ENCODE measurements around the gene WTAP.
A peak's percentile ranks its signal among the peaks of the same experiment; 100 is the strongest.
"Not testable (repeated sequence)": the region's sequence is repeated elsewhere in the genome, so short reads cannot be mapped to it uniquely, and the experiment has no call there.

The WTAP gene

DNA sequence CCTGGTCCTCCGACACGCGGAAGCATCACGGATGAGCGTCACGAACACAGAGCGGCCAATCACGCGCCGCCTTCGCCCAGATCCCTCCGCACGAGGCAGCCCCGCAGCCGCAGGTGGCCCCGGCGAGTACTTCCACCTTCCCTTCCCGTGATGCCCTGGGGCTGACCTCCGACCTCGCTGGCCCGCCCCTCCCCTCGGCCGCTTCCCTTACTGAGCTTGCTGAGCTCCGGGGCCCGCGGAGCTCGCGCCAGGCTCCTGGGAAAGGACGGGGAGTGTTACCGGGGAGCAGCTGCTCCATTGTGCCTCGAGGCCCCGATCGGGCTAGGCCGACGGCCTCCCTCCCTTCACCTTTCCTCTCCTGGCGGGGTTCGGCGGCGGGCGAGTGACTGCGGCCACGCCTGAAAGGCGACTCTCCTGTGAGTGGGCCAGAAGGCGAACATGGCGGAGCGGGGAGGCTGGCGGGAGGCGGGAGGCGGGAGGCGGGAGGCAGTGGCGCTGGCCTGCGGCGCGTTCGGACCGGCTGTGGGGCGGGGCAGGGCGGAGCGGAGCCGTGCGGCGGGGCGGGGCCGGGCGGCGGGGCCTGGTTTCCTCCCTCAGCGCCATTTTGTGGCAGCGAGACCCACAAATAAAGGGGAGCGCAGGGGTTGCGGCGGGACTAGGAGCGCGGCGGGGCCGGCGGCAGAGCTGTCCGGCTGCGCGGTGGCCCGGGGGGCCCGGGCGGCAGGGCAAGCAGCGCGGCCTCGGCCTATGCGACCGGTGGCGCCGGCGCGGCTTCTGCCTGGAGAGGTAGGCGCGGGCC, at the start of gene WTAP:
TSS of gene WTAP (plus strand) at position 589 of the 799 bp plus-strand sequence. CDS start 8,760 bp downstream, outside the sequence.
- DNase-seq (ENCODE audit: low read depth), result peak; percentile 65

DNA sequence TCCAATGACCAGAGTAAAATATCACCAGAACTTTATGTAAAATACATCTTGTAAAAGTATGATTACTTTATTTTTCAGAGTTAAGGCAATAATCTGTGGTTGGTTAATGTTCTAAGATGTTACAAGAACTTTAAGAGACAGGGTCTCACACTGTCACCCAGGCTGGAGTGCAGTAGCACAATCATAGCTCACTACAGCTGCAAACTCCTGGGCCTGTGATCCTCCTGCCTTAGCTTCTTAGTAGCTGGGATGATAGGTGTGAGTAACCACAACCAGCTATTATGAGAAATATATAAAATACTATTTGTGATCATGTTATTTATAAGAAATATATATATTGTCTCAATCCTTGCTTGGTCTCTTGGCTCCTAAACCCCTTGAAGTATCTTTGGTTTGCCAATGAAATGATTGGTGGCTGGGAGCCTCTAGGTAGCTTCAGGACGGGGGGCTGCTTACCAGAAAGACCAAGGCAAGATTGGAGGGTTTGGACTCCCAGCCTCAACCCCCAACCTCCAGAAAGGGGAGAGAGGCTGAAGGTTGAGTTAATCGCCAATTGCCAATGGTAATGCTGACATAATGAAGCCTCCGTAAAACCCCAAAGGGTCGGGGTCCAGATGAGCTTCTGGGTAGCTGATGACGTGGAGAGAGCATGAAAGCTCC, 49.7 kb upstream of the WTAP start:
- DNase-seq (ENCODE audit: low read depth), result no peak

DNA sequence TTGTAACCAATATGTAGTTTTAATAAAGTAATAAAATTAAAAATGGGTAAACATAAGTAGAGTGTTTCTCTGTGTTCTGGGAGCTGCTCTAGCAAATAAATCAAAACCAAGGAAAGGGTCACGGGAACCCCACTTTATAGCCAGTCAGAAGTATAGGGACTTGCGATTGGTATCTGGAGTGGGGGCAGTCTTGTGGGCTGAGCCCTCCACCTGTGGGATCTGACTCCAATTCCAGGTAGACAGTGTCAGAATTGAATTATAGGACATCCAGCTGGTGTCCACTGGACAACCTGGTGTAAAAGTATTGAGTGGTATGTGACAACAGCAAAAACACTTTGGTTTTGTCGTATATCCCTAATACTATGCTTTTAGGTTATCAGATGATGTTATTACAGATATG, 48.7 kb upstream of the WTAP start:
- no peak for DNase-seq (ENCODE audit: low read depth)

DNA sequence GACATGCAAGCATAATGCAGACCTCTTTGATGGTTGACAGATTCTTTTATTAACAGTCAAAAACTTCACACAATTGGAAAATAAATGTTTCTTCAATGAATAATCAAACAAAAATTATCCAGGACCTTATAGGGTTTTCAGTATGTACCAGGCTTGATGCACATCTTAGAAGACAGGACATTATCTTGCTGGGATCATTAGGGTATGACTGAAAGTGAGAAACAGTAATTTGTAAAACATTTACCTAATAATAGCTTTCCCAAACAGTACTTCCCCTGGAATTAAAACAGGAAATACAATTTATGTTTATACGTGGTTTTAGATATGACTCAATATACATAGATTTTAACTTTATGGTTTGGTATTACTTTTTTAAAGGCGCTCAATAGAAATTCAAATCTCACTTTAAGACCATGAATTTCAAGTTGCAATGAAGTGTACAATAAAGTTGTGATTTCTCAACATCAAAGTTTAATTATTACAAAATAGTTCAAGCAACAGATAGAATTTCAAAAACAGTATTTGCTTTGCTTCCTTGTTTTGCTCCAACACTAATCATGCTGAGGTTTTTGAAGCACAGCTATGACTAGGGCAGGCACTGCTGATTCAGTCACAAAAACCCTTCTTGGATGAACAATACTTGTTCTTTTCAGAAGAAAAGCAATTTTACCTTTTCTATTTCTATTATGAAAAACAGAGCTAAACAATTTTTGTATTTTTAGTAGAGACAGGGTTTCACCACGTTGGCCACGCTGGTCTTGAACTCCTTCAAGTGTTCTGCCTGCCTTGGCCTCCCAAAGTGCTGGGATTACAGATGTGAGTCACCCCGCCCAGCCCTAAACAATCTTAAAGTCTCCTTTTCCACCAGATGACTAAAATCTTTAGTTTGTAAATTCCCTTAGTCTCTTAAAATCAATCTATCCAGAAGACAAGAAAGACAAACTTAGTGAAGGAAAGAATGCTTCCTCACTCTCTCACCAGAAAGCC, 47.9 kb upstream of the WTAP start:
- no peak for DNase-seq (ENCODE audit: low read depth)

DNA sequence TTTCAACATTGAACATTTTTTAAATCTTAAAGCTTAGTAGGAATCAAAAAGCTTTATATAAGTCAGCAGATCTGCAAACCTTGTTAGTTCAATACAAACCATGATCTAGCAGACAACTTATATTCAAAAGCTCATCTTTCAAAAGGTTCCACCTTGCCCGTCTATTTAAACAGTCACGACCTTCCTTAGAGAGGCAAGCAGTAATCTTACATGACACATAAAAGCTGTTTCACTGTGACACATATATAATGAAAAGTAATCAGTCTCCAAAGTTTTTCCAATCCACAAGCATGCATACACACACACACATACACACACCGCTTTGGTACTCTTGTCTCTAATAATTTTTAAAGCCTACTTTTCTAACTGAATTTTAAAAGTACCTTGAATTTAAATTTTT, 47.2 kb upstream of the WTAP start:
- DNase-seq (ENCODE audit: low read depth), result no peak

DNA sequence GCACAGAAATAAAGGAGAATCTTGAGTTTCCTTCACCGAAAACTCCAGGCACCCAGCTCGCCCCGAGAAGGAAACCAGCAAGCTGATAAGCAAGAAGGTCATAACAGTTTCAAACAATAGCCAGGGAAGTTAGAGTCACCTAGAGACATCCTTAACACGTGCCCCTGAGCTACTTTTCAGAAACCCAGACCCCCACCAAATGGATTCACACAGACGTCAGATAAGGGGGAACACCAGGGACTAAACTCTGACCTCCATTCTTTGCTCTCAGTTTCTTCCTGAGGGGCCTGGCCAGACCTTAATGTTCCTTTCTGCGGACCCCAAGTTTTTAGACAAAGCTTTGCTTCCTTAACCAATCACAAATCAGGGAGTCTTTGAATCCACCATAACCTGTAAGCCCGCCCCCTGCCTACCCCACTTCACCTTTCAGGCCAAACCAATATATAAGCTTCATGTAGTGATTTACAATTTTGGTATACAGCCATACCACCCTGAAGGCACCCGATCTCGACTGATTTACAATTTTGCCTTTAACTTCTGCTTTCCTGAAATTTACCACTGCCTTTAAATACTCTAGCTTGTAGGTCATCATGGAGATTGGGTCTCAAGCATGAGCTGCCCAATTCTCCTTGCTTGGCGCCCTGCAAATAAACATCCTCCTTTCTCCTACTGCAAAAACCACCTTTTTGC, 46.0 kb upstream of the WTAP start:
- no peak for DNase-seq (ENCODE audit: low read depth)

DNA sequence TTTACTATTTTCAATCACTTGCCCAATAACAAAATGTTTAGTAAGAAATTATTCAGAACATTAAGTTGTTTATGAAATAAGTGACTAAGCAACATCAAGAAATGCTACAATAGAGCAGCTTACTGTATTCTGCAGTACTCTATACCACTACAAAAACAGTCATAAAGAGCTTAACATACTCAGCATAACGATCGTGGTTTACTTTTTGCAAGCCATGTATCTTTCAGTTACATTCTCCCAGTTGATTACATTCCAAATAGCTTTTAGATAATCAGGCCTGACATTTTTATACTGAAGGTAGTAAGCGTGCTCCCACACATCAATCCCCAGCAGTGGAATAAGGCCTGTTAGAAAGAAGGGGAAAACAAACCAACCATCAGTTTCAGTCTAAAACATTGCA, 45.0 kb upstream of the WTAP start:
- no peak for DNase-seq (ENCODE audit: low read depth)

DNA sequence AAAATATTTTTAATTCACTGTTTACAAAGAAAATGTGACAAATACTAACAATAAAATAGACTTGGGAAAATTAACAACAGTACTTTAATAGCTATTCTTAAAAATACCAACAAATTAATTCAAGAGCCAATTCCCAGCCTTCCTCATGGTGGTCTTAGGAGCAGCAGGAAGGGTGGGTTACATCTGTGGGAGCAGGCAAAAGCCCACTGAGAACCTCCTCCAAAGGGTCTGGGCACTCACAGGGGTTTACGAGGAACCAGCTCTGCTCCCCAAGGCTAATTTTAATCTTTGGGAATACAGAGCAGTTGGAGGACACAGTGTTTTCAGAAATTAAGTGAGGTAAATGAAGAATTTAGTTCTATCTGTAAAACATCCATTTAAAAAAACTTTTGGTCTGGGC, 44.5 kb upstream of the WTAP start:
- no peak for DNase-seq (ENCODE audit: low read depth)

DNA sequence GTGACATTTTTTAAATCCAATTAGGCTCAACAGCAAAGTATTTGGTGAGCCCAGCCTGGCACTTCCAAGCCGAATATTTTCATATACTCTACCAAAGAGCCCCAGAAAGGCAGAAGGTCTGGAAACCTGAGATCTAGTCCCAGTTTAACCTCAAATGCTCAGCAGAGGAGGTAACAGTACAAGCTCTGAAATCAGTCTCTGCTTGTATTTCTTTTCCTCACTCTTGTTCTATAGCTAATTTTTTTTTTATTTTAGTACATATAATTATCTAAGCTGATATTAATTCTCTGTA, 43.3 kb upstream of the WTAP start:
- DNase-seq (ENCODE audit: low read depth), result no peak

DNA sequence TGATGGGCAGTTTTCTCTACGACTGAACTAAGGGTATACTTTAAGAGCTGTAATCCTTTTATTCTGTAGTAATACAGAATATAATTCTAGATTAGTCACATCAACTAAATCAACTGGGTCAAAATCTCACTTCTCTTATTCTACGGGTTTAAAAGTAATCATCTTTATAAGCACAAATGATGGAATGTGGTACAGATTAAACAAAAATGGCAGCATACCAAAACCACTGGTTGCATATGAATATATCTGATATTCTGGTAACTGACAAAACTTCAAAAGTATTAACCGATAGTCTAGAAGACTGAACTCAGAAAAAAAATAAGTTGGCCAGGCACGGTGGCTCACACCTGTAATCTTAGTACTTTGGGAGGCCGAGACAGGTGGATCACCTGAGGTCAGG, 41.3 kb upstream of the WTAP start:
- no peak for DNase-seq (ENCODE audit: low read depth)

DNA sequence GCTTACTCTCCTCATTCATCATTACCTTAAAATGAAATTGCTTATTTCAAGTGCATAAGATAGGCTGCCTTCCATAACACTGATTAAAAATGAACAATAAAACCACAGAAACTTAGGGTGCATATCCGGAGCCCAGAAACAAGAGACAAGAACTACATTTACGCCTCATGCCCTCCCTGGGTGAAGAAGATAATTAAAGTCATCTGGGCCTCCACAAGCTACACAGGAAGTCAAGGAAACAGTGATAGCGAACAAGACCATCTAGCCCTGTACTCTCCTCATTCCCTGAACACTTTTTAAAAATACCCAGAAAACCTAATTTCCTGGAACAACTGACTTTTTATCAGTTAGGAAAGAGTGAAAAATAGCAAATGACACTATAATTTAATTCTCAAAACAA, 40.6 kb upstream of the WTAP start:
- DNase-seq (ENCODE audit: low read depth), result no peak

DNA sequence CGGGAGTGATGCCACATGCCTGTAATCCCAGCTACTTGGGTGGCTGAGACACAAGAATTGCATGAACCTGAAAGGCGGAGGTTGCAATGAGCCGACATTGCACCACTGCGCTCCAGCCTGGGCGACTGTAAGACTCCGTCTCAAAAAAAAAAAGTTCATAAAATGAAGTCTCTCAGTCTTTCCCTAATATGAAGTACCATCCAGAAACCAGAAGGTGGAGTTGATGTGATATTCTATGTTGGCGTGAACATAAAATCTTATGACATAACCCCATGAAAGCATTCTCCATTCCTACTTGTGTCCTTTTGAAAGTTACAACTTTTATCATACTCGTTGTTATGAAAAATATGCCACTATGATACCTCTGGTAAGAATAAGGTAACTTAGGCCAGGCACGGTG, 40.0 kb upstream of the WTAP start:
- DNase-seq (ENCODE audit: low read depth), result no peak

DNA sequence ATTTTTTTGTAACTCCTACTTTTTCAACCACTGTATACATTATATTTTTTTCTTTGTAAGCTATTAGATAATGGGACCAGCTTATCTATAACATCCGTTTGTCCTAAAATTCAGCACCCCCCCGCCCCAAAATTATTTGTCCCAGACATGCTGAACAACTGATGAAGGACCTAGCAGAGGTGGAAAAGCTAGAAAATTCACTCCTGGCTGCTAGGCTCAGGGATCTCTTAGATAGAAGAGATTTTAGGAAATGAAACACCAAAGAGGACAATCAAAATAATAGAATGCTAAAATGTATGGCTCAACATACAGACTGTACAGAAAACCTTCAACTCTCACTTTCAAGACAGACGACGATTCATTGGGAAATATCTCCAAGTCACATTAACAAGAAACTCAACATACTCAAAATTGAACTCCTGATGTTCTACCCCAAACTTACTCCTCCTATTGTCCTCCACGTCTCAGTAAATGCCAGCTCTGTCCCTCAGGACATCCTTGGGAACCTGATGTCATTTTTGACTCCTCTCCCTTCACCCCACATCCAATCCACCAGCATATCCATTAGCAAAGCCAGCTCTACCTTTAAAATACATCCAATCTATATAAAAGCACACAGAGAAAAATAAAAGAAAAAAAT, 38.9 kb upstream of the WTAP start:
- DNase-seq (ENCODE audit: low read depth), result no peak

DNA sequence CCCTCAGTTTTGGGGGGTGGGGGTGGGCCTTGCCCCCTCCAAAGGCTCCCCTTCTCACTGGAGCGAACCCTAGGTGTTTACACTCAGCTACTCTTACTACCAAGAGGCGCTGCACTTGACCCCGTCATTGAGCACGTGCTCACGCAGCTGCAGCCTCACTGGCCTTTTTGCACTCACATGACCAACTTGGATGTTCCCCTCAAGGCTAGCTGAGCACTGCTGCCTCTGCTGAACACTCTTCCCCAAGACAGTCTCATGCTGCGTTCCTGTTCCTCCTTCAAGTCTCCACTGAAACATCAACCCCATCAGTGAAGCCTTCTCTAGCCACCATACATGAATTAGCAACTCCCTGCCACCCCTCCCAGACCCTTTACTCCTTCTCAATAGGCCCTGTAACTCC, 38.3 kb upstream of the WTAP start:
- no peak for DNase-seq (ENCODE audit: low read depth)

DNA sequence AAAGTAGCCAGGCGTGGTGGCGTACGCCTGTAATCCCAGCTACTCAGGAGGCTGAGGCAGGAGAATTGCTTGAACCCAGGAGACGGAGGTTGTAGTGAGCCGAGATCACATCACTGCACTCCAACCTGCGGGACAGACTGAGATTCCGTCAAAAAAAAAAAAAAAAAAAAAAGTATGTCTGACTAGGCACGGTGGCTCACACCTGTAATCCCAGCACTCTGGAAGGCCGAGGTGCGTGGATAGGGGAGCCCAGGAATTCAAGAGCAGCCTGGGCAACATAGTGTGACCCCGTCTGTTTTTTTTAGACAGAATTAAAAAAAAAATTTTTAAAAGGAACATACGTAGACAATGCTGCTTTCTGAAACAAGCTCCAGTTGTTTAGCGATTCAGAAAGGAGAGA, 37.2 kb upstream of the WTAP start:
- not testable (repeated sequence) for DNase-seq (ENCODE audit: low read depth)

DNA sequence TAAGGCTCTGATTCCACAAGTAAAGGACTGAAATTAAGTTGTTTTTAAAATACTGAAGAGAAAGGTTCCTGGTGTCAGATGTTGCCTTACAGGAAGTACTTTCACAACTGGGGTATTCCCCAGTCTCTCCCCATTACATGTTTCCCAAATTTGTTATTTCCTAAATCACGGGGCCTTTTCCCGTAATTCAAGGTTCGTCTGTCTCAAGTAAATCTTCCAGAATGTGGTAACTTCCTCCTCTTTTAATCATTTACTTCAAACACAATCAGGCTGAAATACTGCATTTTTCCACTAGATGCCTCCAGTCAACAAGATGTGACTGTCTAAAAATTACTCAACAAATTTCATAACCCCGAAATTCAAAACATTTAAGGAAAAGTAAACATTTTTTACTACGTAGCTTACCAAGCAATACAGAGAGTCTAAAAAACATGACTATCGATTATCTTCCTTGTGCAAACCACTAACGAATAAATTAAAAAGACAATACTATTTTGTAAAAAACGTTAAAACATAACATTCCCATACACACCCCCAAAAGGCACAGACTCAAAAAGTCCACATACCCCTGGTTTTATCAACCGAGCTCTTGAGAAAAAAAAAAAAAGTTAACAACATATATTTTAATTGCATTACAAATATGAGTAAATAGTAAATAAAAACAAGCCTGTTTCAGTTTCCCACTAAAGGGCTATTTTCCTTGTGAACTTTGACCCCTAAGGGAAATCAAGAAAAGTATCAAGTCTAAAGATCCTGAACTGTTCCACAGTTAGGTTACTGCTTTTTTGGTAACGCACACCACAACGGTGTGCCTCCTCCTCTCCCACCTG, 36.0 kb upstream of the WTAP start:
- DNase-seq (ENCODE audit: low read depth), result no peak

DNA sequence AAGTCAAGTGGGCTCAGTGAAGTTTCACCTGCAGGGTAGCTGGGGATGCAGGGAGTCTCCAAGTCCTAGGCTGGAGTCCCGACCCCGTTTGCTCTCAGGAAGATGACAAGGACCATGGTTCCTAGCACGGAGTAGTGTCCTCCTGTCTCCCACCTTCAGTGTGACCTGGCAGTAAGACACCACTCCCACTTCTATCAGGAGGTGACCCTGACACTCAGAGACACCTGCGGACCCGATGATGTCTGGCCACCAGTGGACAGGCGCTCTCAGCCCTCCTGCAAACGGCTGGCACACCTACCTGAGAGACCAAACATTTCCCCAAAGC, 35.4 kb upstream of the WTAP start:
- DNase-seq (ENCODE audit: low read depth), result no peak

DNA sequence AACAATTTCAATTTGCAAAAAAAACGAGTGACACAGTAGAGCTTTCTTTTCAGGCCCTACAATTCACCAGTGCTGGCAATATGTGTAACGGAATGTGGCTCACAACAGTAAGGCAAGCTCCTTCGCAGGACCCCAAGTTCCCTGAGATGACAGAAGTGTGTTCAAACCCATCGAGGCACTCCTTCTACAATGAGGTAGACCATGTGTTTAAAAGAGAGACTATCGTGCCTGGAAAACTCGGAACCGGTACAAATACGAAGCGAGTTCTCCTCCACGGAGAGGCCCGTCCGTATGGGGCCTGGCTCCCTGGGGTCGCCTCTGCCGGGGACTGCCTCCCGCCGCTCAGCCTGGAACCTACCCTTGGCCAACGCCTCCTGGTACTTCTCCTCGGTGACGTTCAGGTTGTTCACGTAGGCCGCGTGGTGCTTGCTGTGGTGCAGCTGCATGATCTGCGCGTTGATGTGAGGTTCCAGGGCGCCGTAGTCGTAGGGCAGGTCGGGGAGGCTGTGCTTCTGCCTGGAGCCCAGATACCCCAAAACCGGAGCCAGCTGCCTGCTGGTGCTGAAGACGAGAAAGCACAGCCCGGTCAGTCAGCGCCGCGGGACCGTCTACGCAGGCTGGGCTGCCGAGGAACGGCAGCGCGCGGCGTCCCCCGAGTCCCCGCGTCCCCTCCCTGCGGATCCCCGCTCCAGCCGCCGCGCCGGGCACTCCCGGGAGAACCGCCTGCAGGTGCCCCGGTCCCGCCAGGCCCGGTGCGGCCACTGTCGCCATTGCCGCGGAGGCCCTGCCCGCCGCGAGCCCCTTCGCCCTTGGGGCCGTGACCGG, 34.8 kb upstream of the WTAP start:
- DNase-seq (ENCODE audit: low read depth), result no peak

DNA sequence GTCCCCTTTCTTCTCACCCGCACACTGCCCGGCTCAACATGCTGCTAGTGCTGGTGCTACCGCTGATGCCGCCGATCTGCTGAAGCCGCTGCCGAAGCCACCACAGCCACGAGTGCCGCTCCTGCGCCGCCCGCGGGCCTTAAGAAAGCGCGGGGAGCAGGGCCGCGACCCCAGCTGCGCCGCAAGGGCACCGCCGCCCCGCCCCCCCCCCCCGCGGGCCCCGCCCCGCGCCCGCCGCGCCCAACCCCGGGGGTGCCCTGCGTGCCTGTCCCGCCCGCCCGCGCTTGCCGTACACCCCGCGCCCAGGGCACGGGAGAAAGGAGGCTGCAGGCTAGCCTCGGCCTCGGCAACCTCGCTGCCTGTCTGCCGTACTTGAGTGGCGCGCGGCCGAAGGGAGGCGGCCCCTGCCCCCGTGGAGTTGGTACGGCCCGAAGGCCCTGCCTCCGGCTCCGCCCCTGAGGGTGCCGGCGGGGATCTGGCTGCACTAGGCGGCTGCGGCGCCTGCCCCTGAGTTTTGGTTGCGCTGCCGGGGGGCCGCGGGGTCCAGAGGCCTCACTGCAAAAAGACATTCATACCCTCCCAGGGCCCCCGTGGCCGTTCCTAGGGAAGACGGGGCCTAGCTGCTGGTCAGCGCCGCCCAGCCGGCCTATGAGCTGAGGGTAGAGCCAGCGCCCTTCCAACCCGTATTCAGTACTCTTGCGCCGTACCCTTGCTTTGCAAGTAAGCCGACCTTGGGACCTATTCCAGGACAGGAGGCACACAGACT, 34.0 kb upstream of the WTAP start, which contains the start of gene SOD2:
TSS of gene SOD2 (minus strand) at position 114 of the 766 bp plus-strand sequence. CDS start at position 40, 74 bp downstream.
- DNase-seq (ENCODE audit: low read depth), result no peak
